ENCODE measurements around the gene RPS6KA4.
A peak's percentile ranks its signal among the peaks of the same experiment; 100 is the strongest.

The RPS6KA4 gene

DNA sequence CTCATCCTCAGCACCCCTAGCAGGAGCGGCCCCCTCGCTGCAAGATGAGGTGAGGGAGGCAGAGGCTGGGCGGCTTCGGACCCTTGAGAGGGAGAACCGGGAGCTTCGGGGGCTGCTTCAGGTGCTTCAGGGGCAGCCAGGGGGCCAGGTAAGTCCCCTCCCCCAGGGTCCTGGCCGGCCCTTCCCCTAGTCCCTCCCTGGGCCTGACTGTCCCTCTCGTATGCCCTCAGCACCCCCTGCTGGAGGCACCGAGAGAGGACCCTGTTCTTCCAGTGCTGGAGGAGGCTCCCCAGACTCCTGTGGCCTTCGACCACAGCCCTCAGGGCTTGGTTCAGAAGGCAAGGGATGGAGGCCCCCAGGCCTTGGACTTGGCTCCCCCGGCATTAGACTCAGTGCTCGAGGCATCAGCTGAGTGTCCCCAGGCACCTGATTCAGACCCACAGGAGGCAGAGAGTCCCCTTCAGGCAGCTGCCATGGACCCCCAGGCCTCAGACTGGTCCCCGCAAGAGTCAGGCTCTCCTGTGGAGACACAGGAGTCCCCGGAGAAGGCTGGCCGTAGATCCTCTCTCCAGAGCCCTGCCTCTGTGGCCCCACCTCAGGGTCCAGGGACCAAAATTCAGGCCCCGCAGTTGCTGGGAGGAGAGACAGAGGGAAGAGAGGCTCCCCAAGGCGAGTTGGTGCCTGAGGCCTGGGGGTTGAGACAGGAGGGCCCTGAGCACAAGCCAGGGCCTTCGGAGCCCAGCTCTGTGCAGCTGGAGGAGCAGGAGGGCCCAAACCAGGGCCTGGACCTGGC, 15.0 kb upstream of the RPS6KA4 start:
- H3K27me3 ChIP-seq (ENCODE audit: insufficient read depth, low read length, poor library complexity): no peaks in the 10 kb centered on the region
- no peaks in the 10 kb centered on the region; the same call in 1 of the 2 replicates for H4K20me1 ChIP-seq (ENCODE audit: insufficient read depth, low read length)
- TF ChIP-seq, protein P1, sequence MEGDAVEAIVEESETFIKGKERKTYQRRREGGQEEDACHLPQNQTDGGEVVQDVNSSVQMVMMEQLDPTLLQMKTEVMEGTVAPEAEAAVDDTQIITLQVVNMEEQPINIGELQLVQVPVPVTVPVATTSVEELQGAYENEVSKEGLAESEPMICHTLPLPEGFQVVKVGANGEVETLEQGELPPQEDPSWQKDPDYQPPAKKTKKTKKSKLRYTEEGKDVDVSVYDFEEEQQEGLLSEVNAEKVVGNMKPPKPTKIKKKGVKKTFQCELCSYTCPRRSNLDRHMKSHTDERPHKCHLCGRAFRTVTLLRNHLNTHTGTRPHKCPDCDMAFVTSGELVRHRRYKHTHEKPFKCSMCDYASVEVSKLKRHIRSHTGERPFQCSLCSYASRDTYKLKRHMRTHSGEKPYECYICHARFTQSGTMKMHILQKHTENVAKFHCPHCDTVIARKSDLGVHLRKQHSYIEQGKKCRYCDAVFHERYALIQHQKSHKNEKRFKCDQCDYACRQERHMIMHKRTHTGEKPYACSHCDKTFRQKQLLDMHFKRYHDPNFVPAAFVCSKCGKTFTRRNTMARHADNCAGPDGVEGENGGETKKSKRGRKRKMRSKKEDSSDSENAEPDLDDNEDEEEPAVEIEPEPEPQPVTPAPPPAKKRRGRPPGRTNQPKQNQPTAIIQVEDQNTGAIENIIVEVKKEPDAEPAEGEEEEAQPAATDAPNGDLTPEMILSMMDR (IDR thresholded peaks at IDR 0.05; ENCODE audit: borderline replicate concordance, extremely low read depth, low read length, poor library complexity, severe bottlenecking): peak; percentile 61
- TF ChIP-seq EZH2 (IDR thresholded peaks at IDR 0.05; ENCODE audit: borderline replicate concordance, low read depth, low read length, severe bottlenecking): no peak
- no peaks in the 10 kb centered on the region for H3K9me3 ChIP-seq (ENCODE audit: insufficient read depth, low read length, severe bottlenecking)
- H2AFZ ChIP-seq (ENCODE audit: low read depth, low read length): no peak overlapping the region
- peaks cover 11% of the 10 kb centered on the region for H3K4me1 ChIP-seq (ENCODE audit: insufficient read depth, low read length)
- ATAC-seq (ENCODE audit: insufficient read depth, low read depth): no peak
- H3K9ac ChIP-seq (ENCODE audit: low read depth, low read length): no peak overlapping the region
- H3K4me2 ChIP-seq (ENCODE audit: insufficient read depth, low read length): no peak overlapping the region
- H3K36me3 ChIP-seq (ENCODE audit: insufficient read depth, low read length): no peaks in the 10 kb centered on the region
- peak; percentile 38 for DNase-seq
- H3K79me2 ChIP-seq (ENCODE audit: insufficient read depth, low read length): no peaks in the 10 kb centered on the region
- no peak overlapping the region for H3K4me3 ChIP-seq (ENCODE audit: low read depth in 1 of 2, low read length in 2 of 2)
- no peak overlapping the region for H3K27ac ChIP-seq (ENCODE audit: low read length)

GRCh38 chr11:64344787-64345186, 14.2 kb upstream of the RPS6KA4 start:
- no peaks in the 10 kb centered on the region for H3K27me3 ChIP-seq (ENCODE audit: insufficient read depth, low read length, poor library complexity)
- no peak overlapping the region for H3K4me3 ChIP-seq (ENCODE audit: low read depth in 1 of 2, low read length in 2 of 2)
- no peak for TF ChIP-seq EZH2 (IDR thresholded peaks at IDR 0.05; ENCODE audit: borderline replicate concordance, low read depth, low read length, severe bottlenecking)
- TF ChIP-seq, protein P1 (IDR thresholded peaks at IDR 0.05; ENCODE audit: borderline replicate concordance, extremely low read depth, low read length, poor library complexity, severe bottlenecking): no peak
- no peaks in the 10 kb centered on the region; the same call in 1 of the 2 replicates for H4K20me1 ChIP-seq (ENCODE audit: insufficient read depth, low read length)
- no peak overlapping the region for H3K27ac ChIP-seq (ENCODE audit: low read length)
- H3K4me2 ChIP-seq (ENCODE audit: insufficient read depth, low read length): no peak overlapping the region
- ATAC-seq (ENCODE audit: insufficient read depth, low read depth): no peak
- H3K4me1 ChIP-seq (ENCODE audit: insufficient read depth, low read length): peaks cover 11% of the 10 kb centered on the region
- H3K9ac ChIP-seq (ENCODE audit: low read depth, low read length): no peak overlapping the region
- DNase-seq: no peak
- no peak overlapping the region for H2AFZ ChIP-seq (ENCODE audit: low read depth, low read length)
- no peaks in the 10 kb centered on the region for H3K9me3 ChIP-seq (ENCODE audit: insufficient read depth, low read length, severe bottlenecking)
- no peaks in the 10 kb centered on the region for H3K36me3 ChIP-seq (ENCODE audit: insufficient read depth, low read length)
- no peaks in the 10 kb centered on the region for H3K79me2 ChIP-seq (ENCODE audit: insufficient read depth, low read length)

DNA sequence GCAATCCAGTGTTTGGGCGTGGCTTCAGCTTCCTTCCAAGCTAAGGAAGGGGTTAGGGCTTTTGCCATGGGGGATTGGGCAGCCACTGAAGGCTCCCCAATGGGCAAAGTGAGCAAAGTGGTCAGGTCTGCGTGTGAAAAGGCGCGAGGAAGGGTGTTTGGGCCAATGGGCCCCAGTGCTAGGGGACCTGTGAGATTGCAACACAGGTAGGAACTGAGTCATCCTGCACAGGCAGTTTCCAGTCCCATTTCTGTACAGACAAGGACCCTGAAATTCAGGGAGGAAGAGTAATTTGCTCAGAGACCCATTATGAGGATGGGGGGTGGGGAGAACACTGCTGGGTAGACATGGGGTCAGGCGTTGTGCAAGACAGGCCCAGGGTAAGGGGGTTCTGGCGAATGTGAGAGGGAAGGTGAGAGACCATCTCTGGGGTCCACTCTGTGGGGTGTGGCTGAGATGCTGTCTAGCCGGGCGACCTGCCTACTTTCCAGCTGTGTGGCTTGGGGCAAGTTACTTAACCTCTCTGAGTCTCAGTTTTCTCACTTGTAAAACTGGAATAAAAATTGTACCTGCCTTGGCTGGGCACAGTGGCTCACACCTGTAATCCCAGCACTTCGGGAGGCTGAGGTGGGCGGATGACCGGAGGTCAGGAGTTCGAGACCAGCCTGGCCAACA, 11.6 kb upstream of the RPS6KA4 start:
- no peaks in the 10 kb centered on the region for H3K4me1 ChIP-seq (ENCODE audit: insufficient read depth, low read length)
- H3K9ac ChIP-seq (ENCODE audit: low read depth, low read length): no peak overlapping the region
- TF ChIP-seq, protein P1 (IDR thresholded peaks at IDR 0.05; ENCODE audit: borderline replicate concordance, extremely low read depth, low read length, poor library complexity, severe bottlenecking): no peak
- no peak for TF ChIP-seq EZH2 (IDR thresholded peaks at IDR 0.05; ENCODE audit: borderline replicate concordance, low read depth, low read length, severe bottlenecking)
- H3K9me3 ChIP-seq (ENCODE audit: insufficient read depth, low read length, severe bottlenecking): no peaks in the 10 kb centered on the region
- H3K36me3 ChIP-seq (ENCODE audit: insufficient read depth, low read length): no peaks in the 10 kb centered on the region
- H3K4me3 ChIP-seq (ENCODE audit: low read depth in 1 of 2, low read length in 2 of 2): no peak overlapping the region
- no peak overlapping the region for H2AFZ ChIP-seq (ENCODE audit: low read depth, low read length)
- H3K79me2 ChIP-seq (ENCODE audit: insufficient read depth, low read length): no peaks in the 10 kb centered on the region
- H3K4me2 ChIP-seq (ENCODE audit: insufficient read depth, low read length): no peak overlapping the region
- no peak overlapping the region for H3K27ac ChIP-seq (ENCODE audit: low read length)
- ATAC-seq (ENCODE audit: insufficient read depth, low read depth) (no peak), DNase-seq (no peak)
- H3K27me3 ChIP-seq (ENCODE audit: insufficient read depth, low read length, poor library complexity): no peaks in the 10 kb centered on the region
- H4K20me1 ChIP-seq (ENCODE audit: insufficient read depth, low read length): no peaks in the 10 kb centered on the region; the same call in 1 of the 2 replicates
